HTERT RPE-1 (cell line): ENCODE results near the gene MACROD2.
"Not testable (repeated sequence)": the region's sequence is repeated elsewhere in the genome, so short reads cannot be mapped to it uniquely, and the experiment has no call there.

Experiments used
- in situ Hi-C: fragments of 300-500 bp; cut with MboI; formaldehyde crosslinking; loops from 4 replicates; pipeline ENCODE4 v1.14.3; 2020; ENCODE audit warnings: low sequenced_read_pairs

MACROD2 gene

DNA sequence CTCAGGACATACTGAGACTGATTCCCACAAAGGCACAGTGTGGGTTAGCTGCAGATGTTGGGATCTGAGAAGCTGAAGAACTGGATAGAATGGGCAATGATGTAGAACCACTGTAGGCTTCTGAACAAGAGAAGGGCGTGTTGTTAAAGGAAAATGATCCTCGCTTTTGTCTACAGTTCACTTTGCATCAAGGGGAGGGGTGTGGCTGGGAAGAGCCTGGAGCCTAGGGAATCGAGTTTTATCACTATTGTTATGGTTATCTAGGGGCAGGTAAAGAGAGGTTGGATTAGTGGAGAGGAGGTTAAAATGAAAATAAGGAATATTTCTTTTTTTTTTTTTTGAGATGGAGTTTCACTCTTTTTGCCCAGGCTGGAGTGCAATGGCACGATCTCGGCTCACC lies 1809.8 kb downstream of the MACROD2 start:
- in situ Hi-C loops: no loop called here

DNA sequence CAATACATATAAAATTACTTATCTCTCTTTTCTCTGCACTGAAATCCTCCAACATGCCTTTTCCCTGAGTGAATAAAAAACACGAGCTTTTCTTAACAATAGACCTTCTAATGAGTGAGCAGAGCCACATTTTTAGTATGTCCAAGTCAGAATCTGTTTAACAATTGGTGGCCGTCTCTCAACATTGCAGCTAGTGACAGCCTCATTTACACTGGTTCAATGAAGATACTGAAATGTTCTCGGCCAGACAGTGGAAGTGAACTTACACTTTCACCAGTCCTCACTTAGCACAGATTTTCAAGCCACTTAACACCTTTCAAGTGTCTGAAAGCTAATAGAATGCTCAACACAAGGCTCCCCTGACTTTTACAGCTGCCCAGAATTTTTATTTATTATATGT lies 1810.8 kb downstream of the MACROD2 start:
- in situ Hi-C loops: no loop called here

- in situ Hi-C loops: no loop called here
Observed at GRCh38 chr20:15807271-15807670, 1812.0 kb downstream of the MACROD2 start.

- in situ Hi-C loops: not testable (repeated sequence)
Observed at GRCh38 chr20:15807771-15808170, 1812.5 kb downstream of the MACROD2 start.

DNA sequence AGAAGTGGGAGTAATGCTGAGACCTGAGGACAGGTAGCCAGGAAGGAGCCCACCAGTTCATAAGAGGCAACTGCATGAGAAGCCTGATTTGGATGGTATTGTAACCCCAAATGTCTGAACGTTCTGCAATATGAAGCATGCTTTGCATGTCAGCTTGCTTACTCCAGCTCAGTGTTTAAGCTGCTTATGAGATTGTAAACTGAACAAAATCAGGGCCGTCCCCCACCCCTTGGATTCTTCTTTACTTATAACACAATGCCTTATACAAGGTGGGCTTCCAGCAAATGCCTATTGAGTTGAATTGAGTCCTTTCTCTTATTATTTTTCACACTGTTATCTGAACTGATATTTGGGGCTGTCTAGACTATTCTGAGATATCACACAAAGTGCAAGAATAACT lies 1816.6 kb downstream of the MACROD2 start:
- in situ Hi-C loops: no loop called here

- in situ Hi-C loops: no loop called here
Observed at GRCh38 chr20:15812696-15813095, 1817.4 kb downstream of the MACROD2 start.

DNA sequence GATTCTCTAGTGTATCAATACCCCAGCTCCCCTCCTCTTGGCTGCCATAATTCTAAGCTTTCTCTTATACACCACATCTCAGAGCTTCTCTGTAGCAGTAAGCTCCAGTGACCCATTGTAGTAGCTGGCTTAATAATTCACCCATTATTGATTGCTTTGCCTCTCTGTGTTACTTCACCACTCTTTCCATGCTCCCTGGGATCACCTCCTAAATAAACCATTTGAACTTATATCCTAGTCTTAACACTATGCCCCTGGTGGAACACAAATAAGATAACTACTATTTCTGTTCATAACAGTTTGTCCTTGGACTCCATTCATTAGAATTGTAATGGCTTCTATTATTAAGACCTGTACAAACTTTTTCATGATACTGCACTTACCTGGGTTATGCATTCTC lies 1819.0 kb downstream of the MACROD2 start:
- in situ Hi-C loops: no loop called here

GRCh38 chr20:15814911-15815310 lies 1819.6 kb downstream of the MACROD2 start:
- in situ Hi-C loops: no loop called here

DNA sequence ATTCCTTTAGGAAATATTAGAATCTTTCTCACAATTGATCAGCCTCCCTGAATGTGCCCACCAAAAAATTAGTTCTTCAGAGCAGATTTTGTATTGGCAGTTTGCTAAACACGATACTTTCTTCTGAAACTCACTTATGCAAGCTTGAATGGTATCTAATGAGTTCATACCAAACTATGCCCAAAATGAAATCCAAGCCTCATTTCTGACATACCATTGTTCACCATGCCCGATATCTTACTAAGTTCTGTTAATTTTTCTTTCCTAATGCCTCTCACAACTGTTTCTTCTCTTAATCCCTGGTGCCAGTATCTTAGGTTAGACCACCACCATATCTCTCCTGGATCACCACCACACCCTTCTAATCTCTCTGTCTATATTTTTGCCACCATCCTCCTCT lies 1822.0 kb downstream of the MACROD2 start:
- in situ Hi-C loops: no loop called here

DNA sequence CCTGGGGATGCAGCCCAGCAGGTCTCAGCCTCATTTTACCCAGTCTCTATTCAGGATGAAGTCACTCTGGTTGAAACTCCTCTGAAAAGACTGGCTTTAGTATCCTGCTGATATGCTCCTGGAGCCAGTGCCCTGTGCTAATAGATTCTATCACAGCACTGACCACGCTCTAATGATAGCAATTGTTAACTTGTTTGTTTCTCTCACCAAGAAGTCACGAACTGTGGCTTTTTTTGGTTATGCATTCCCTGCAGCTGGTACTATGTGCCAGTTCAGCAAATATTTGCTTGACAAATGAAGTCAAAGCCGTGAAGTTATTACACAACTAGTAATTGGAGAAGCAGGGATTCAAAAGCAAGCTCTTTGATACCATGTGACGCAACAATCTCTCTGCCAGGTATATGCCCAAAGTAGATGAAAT lies 1823.3 kb downstream of the MACROD2 start:
- in situ Hi-C loops: no loop called here

DNA sequence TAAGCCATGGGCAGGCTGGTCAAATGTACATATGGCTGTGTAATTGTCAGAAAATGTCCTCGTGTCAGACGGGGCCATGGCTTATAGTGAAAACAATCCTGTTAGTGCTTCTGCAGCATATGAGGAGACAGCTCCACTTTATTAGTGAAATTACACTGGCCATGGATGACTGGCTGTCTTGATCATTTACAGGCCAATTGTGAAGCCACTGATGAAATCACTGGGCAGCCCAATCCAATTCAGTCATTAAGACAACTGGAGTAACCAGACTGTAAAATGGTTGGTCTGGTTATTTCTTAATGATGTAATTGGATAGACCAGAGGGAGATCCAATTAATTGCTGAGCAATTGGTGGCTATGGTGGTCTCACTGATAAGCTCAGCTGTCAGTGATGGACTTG lies 1828.4 kb downstream of the MACROD2 start:
- in situ Hi-C loops: no loop called here

GRCh38 chr20:15827628-15828027 lies 1832.3 kb downstream of the MACROD2 start:
- in situ Hi-C loops: no loop called here

GRCh38 chr20:15831201-15831600 lies 1835.9 kb downstream of the MACROD2 start:
- in situ Hi-C loops: no loop called here

DNA sequence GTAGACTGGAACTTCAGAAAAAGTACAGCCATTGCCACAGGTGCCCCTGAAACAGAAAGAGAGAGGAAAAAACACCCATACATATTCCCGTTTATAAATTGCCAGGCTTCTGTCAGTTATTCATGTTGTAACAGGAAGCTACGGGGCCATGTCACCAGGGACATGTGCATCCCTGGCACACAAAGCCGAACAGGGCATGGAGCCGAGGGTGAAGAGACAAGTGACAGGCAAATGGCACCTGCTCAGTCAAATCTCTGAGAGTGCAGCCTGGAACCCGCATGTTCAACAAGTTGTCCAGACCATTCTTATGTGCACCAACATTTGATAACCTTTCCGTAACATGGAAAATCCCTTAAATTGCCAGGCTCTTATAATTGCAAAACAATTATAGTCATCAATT lies 1837.2 kb downstream of the MACROD2 start:
- in situ Hi-C loops: no loop called here

GRCh38 chr20:15834857-15835256 lies 1839.5 kb downstream of the MACROD2 start:
- in situ Hi-C loops: no loop called here

DNA sequence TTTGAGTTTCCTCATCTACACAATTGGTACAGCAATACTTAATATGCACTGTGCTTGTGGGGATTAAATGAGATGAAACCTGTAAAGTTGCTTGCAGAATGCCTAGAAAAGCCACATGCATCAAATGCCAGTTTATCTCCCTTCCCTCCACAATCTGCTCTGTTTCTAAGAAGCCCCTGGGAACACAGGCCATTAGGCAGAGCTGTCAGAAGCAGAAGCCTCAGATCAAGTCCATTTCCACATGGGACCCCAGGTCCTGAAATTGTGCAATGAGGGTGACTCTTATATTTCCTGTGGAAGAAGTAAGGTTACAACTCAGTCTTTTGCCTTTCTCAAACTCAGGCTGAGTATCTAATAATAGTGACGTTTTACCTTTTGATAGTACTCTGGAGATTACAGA lies 1840.5 kb downstream of the MACROD2 start:
- in situ Hi-C loops: no loop called here

- in situ Hi-C loops: no loop called here
Observed at GRCh38 chr20:15836634-15837033, 1841.3 kb downstream of the MACROD2 start.

GRCh38 chr20:15837563-15837962 lies 1842.2 kb downstream of the MACROD2 start:
- in situ Hi-C loops: no loop called here

GRCh38 chr20:15838466-15838865 lies 1843.2 kb downstream of the MACROD2 start:
- in situ Hi-C loops: no loop called here

DNA sequence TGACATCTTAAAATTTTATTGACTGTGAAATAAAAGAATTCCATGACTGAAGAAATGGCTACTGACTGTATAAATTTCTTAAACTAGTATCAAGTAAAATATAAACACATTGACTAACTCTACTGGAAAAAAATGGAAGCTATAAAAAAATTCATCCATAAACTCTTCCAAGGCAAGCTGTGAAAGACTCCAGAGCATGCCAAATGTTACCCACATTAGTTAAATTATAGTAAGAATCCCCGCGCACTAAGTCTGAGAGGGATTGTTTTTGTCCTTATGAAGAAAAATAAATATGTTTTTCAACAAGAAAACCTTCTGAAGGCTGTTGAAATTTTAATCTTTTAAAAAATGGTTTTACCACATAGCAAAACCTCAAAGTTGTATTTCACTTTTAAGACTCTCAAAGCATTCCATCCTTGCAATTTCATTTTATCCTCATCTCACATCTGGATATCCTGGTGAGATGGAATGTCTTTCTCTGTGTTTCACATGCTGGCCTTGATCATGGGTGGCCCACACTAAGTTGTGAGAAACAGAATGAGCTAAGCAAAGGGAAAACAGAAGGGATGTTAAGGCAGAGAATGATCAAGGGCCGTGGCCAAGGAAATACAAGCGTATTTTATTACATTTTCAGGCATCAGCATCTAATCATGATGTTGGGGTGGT lies 1845.5 kb downstream of the MACROD2 start:
- in situ Hi-C loops: no loop called here

DNA sequence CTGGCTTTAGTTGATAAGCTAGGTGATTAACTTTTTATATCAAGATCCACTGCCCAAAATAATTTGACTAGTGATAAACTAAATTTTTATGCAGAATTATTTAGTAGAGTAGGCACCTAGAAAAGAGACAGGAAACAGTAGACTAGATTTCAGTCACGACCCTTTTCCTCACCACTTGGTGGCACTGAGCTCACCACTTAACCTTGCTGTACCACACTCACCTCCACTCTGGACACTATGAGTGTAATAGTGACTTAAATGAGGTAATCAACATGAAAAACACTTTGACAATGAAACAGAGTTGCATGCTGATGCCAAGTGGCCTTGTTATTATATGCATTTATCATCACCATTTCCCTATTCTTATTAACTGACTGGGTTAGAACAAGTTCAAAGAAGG lies 1847.6 kb downstream of the MACROD2 start:
- in situ Hi-C loops: no loop called here

DNA sequence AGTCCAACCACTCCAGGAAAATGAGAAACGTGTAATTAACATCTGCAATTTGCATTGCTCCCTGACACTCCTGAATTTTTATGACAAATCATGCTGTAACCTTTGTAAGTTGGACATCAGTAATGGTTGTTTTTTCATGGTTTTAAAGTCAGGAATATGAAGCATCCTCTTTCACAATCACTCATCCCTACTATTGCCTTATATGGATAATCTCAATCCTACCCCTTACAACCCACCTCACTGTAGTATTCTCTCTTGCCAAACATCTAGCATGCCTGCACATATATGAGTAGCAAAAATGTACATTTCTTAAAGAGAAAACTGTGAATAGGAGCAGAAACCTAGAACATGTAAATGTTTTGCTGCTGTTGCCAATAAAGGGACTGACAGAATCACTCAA lies 1848.5 kb downstream of the MACROD2 start:
- in situ Hi-C loops: no loop called here

GRCh38 chr20:15847196-15847784 lies 1852.0 kb downstream of the MACROD2 start:
- in situ Hi-C loops: no loop called here
